ENCODE data around the gene KIAA0825.

KIAA0825 gene

GRCh38 chr5:94646758-94647157 is 28.4 kb upstream of the KIAA0825 start:
- DNase-seq (ENCODE audit: extremely low read depth, low read depth) = no peak
- no peak overlapping the region for H3K4me3 ChIP-seq (replicated peaks; ENCODE audit: low read depth, low read length)
- TF ChIP-seq CTCF (IDR thresholded peaks at IDR 0.05; ENCODE audit: low read depth, low read length, missing control alignments) = no peak

- no peak overlapping the region for H3K4me3 ChIP-seq (replicated peaks; ENCODE audit: low read depth, low read length)
- no peak for DNase-seq (ENCODE audit: extremely low read depth, low read depth)
- no peak for TF ChIP-seq CTCF (IDR thresholded peaks at IDR 0.05; ENCODE audit: low read depth, low read length, missing control alignments)
These were observed 26.6 kb upstream of the KIAA0825 start for GRCh38 chr5:94645053-94645452.

- no peak for DNase-seq (ENCODE audit: extremely low read depth, low read depth)
- H3K4me3 ChIP-seq (replicated peaks; ENCODE audit: low read depth, low read length) = no peak overlapping the region
- no peak for TF ChIP-seq CTCF (IDR thresholded peaks at IDR 0.05; ENCODE audit: low read depth, low read length, missing control alignments)
These were observed 21.8 kb upstream of the KIAA0825 start for GRCh38 chr5:94640176-94640575.

GRCh38 chr5:94632024-94632423 is 13.6 kb upstream of the KIAA0825 start:
- TF ChIP-seq CTCF (IDR thresholded peaks at IDR 0.05; ENCODE audit: low read depth, low read length, missing control alignments) = no peak
- no peak overlapping the region for H3K4me3 ChIP-seq (replicated peaks; ENCODE audit: low read depth, low read length)
- DNase-seq (ENCODE audit: extremely low read depth, low read depth) = no peak

GRCh38 chr5:94627191-94627590 is 8.8 kb upstream of the KIAA0825 start:
- H3K4me3 ChIP-seq (replicated peaks; ENCODE audit: low read depth, low read length) = no peak overlapping the region
- no peak for DNase-seq (ENCODE audit: extremely low read depth, low read depth)
- TF ChIP-seq CTCF (IDR thresholded peaks at IDR 0.05; ENCODE audit: low read depth, low read length, missing control alignments) = no peak

GRCh38 chr5:94623877-94624276 is 5.5 kb upstream of the KIAA0825 start:
- TF ChIP-seq CTCF (IDR thresholded peaks at IDR 0.05; ENCODE audit: low read depth, low read length, missing control alignments) = no peak
- no peak for DNase-seq (ENCODE audit: extremely low read depth, low read depth)
- H3K4me3 ChIP-seq (replicated peaks; ENCODE audit: low read depth, low read length) = no peak overlapping the region

- H3K4me3 ChIP-seq (replicated peaks; ENCODE audit: low read depth, low read length) = no peak overlapping the region
- DNase-seq (ENCODE audit: extremely low read depth, low read depth) = no peak
- no peak for TF ChIP-seq CTCF (IDR thresholded peaks at IDR 0.05; ENCODE audit: low read depth, low read length, missing control alignments)
These were observed 4.6 kb upstream of the KIAA0825 start for GRCh38 chr5:94623011-94623410.
